HL-60 (cell line): ENCODE data around the gene CASP3.

Source experiments
- CTCF ChIP-seq: IDR thresholded peaks from one replicate; pipeline ENCODE4 v1.5.1; 2011; ENCODE audit warnings: low read length, control low read depth, inconsistent platforms; ENCODE audit not compliant: insufficient read depth
- POLR2AphosphoS5 ChIP-seq: IDR thresholded peaks from 2 replicates; pipeline ENCODE4 v1.6.1; 2012; ENCODE audit warnings: low read depth
- REST ChIP-seq: IDR thresholded peaks from 2 replicates; pipeline ENCODE4 v1.6.1; 2012; ENCODE audit warnings: low read depth; ENCODE audit not compliant: insufficient replicate concordance

- TF ChIP-seq REST, result no peak
- no peak for TF ChIP-seq CTCF
- no peak for TF ChIP-seq POLR2AphosphoS5
Observed at GRCh38 chr4:184641022-184641421, 8.2 kb downstream of the CASP3 start.
